Stimulated activated CD4-positive, alpha-beta T cell treated with anti-CD3 and anti-CD28 coated beads, Interleukin-1b, Interleukin-23, amount 100 ng/mL, for 4 hours (primary cell): ENCODE measurements around the gene DVL1.
"Not testable (repeated sequence)": the region's sequence is repeated elsewhere in the genome, so short reads cannot be mapped to it uniquely, and the experiment has no call there.

Source experiments
- DNase-seq, 2 donors: peaks; one replicate each; pipeline ENCODE4 v3.0.0-alpha.2; 2020; ENCODE audit warnings: low read depth in 2 of 2

The DVL1 gene

DNA sequence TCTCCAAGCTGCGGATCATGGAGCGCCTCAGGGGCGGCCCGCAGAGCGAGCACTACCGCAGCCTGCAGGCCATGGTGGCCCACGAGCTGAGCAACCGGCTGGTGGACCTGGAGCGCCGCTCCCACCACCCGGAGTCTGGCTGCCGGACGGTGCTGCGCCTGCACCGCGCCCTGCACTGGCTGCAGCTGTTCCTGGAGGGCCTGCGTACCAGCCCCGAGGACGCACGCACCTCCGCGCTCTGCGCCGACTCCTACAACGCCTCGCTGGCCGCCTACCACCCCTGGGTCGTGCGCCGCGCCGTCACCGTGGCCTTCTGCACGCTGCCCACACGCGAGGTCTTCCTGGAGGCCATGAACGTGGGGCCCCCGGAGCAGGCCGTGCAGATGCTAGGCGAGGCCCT lies 21.9 kb downstream of the DVL1 start:
- no peak for DNase-seq

- DNase-seq: no peak
Measured at GRCh38 chr1:1326075-1326605, 23.1 kb downstream of the DVL1 start.

- no peak for DNase-seq
Measured at GRCh38 chr1:1325288-1326074, 23.7 kb downstream of the DVL1 start.

- DNase-seq: peak; percentile 95
Measured at GRCh38 chr1:1324524-1325287, 24.5 kb downstream of the DVL1 start, which contains the start of the genes CPTP and INTS11. Gene CPTP (plus strand): TSS chr1:1324802. CDS start chr1:1326911, 2,109 bp downstream. Gene INTS11 (minus strand): TSS chr1:1324660. CDS start chr1:1324608, 52 bp downstream.

- DNase-seq: no peak
Measured at GRCh38 chr1:1324084-1324523, 25.1 kb downstream of the DVL1 start.

DNA sequence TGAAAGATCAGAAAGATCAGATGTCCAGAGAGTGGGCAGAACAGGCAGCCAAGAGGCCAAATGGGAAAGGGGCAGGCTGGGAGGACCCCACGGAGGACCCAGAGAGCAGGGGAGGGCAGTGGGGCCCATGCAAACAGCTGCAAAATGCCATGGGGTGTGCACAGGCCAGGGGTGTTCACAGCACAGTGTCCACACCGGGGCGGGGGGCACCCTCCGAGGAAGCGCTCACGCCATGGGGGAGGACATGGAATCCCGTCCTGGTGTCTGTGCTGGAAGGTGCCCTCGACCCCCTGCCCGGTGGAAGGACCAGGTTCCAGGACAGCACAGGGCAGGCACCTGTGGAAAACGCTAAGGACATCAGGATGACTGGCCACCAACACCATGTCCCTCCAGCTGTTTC lies 26.3 kb downstream of the DVL1 start:
- no peak for DNase-seq

DNA sequence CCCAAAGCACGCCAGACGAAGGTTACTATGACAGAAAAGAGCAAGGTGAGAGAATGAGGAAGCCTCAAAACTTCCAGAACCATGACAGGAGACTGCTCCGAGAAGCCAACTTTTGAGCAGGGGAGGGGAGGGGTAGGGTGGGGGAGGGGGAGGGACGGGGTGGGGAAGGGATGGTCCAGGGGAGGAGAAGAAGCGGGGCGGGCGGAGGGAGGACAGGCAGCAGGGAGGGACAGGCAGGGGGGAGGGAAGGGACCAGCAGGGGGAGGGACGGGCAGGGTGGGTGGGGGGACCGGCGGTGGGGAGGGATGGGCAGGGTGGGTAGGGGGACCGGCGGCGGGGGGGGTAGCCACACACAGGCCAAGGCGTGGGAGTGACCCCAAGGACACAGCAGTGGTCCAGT lies 26.8 kb downstream of the DVL1 start:
- no peak for DNase-seq

DNA sequence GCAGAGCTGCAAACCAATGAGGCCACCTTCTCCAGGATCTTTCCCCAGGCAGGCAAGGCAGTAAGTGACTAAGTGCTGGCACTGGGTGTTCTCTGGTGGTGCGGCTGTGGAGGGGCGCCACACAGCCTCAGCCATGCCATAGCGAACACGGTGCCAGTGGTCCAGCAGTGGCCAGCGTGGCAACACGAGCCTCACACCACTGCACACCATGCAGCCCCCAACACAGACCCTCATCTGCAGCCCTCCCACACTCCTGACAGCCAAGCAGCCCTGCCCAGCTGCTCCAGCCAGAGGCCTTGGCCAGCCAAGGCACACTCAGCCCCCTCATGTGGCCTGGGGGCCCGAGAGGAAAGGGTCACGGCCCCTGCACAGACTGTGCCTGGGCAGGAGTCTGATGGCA lies 27.7 kb downstream of the DVL1 start:
- DNase-seq: no peak

- no peak for DNase-seq
Measured at GRCh38 chr1:1320666-1321448, 28.4 kb downstream of the DVL1 start.

- DNase-seq: no peak
Measured at GRCh38 chr1:1319646-1319941, 29.6 kb downstream of the DVL1 start.

DNA sequence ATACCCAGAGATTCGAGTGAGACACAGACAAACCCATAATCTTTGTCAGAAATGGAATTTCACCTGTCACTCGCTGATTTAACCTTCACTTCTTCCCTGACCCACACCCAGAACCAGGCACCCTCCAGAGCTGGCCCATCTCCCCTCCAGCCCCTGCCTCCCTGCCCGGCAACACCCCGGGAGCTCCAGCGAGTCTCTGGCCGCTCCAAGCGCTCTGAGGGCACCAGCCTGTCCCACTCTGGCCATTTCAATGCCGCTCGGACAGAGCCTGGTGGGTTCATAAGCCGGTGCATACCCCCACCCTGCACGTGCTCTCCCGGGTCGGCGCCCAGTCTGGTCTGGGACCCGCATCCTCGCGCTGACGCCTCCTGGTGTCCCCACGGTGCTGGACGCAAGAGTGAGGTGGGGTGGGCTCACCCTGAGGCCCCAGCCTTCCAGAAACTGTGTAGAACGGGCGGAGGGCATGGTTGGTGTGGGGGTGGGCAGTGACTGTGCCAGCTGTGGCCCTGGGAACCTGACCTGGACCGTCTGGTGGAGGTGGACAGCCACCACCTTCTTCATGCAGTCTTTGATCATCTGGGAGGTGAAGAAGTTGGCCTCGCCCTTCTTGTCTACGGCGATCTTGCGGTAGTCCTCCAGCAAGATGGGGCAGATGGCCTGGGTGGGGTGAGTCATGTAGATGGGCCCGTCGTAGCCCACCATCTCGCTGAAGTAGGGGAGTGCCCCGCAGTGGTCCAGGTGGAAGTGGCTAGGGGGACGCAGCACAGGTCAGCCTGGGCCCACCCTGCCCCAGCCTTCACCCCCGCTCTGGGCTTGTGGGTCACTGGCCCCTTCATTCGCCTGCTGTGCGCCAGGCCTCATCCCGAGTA lies 30.2 kb downstream of the DVL1 start:
- no peak for DNase-seq

DNA sequence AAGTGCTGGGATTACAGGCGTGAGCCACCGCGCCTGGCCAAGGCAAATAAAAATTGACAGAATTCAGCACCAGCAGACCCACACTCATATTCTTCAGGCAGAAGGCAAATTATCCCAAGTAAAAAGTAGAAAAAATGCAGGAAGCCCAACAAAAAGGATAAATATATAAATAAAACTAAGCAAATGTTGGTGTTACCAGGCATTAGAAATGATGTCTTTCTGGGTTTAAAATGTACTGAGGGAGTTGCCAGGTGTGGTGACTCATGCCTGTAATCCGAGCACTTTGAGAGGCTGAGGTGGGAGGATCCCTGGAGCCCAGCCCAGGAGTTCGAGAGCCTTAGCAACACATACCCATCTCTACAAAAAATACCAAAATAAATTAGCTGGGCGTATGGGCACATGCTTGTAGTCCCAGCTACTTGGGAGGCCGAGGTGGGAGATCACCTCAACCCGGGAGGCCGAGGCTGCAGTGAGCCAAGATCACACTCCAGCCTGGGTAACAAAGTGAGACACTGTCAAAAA lies 31.0 kb downstream of the DVL1 start:
- no peak for DNase-seq

- no peak for DNase-seq
Measured at GRCh38 chr1:1317420-1317819, 31.8 kb downstream of the DVL1 start.

- DNase-seq: not testable (repeated sequence)
Measured at GRCh38 chr1:1316199-1316598, 33.0 kb downstream of the DVL1 start.

- no peak for DNase-seq
Measured at GRCh38 chr1:1315435-1315954, 33.7 kb downstream of the DVL1 start.

- DNase-seq: no peak
Measured at GRCh38 chr1:1314678-1315335, 34.4 kb downstream of the DVL1 start.

GRCh38 chr1:1314237-1314586 lies 35.0 kb downstream of the DVL1 start:
- no peak for DNase-seq

DNA sequence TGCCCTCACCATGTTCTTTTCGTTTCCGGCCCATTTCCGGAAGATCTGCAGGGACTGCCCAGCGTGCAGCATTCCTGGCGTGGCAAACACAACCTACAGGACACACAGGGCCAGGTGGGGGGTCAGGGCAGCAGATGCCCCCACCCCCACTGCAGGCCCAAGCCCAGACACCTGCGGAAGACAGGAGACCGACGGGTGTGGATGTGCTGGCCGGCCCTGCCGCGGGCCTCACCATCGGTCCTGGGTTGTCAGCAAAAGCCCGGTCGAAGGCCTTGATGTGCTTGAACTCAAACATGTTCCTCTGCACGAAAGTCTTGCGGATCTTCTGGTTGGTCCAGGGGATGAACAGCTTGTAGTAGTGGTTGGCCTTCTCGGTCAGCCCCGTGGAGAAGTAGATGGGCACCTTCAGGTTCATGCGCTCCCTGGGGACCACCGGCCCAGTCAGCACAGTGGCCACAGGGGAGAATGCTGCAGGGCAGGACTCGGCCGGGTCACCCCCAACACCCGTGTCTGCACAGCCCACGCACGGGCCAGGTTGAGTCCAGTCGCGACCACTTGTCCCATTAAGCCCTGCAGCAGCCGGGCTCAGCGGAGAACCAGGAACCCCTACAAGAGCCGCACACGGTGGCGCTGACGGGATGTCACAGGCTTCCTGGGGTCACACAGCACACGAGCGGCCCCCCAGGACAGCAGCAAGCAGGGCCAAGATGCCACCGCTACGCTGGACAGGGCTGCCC lies 35.5 kb downstream of the DVL1 start:
- DNase-seq: no peak
